HG03432 (cell line): ENCODE data around the gene PEX11B.
A peak's percentile ranks its signal among the peaks of the same experiment; 100 is the strongest.
"Not testable (repeated sequence)": the region's sequence is repeated elsewhere in the genome, so short reads cannot be mapped to it uniquely, and the experiment has no call there.

Experiments
- ATAC-seq: cut with Tn5 transposase; IDR thresholded peaks from one replicate; pipeline ENCODE4 v1.9.1; 2021; ENCODE audit warnings: mild to moderate bottlenecking, moderate library complexity; ENCODE audit not compliant: unreplicated experiment

Gene PEX11B

GRCh38 chr1:145953861-145954260 lies 35.3 kb upstream of the PEX11B start:
- no peak for ATAC-seq

- no peak for ATAC-seq
Measured at GRCh38 chr1:145952903-145953302, 34.4 kb upstream of the PEX11B start.

- no peak for ATAC-seq
Measured at GRCh38 chr1:145951526-145951925, 33.0 kb upstream of the PEX11B start.

GRCh38 chr1:145949219-145949618 lies 30.7 kb upstream of the PEX11B start:
- no peak for ATAC-seq

- no peak for ATAC-seq
Measured at GRCh38 chr1:145947551-145947950, 29.0 kb upstream of the PEX11B start.

- ATAC-seq: no peak
Measured at GRCh38 chr1:145946477-145946986, 28.0 kb upstream of the PEX11B start.

- no peak for ATAC-seq
Measured at GRCh38 chr1:145944532-145944931, 26.0 kb upstream of the PEX11B start.

GRCh38 chr1:145942871-145943270 lies 24.4 kb upstream of the PEX11B start:
- no peak for ATAC-seq

GRCh38 chr1:145942405-145942804 lies 23.9 kb upstream of the PEX11B start:
- no peak for ATAC-seq

- ATAC-seq: no peak
Measured at GRCh38 chr1:145937436-145937835, 18.9 kb upstream of the PEX11B start.

- ATAC-seq: no peak
Measured at GRCh38 chr1:145936247-145936646, 17.7 kb upstream of the PEX11B start.

GRCh38 chr1:145935708-145936107 lies 17.2 kb upstream of the PEX11B start:
- no peak for ATAC-seq

- ATAC-seq: not testable (repeated sequence)
Measured at GRCh38 chr1:145932522-145933009, 14.0 kb upstream of the PEX11B start.

GRCh38 chr1:145927916-145928643 lies 9.6 kb upstream of the PEX11B start:
- ATAC-seq: no peak

GRCh38 chr1:145927063-145927886 lies 8.8 kb upstream of the PEX11B start, which contains the start of gene RBM8A:
RBM8A (minus strand) TSS chr1:145927484; CDS start chr1:145927426, 58 bp downstream.
- ATAC-seq: peak; percentile 94

- peak; percentile 8 for ATAC-seq
Measured at GRCh38 chr1:145926686-145927062, 8.2 kb upstream of the PEX11B start.

- ATAC-seq: no peak
Measured at GRCh38 chr1:145922266-145922665, 3.7 kb upstream of the PEX11B start.

GRCh38 chr1:145920297-145920696 lies 1.8 kb upstream of the PEX11B start:
- ATAC-seq: not testable (repeated sequence)

GRCh38 chr1:145918992-145919939 lies 749 bp upstream of the PEX11B start:
- ATAC-seq: peak; percentile 84

GRCh38 chr1:145917595-145917994 lies 922 bp downstream of the PEX11B start:
- ATAC-seq: no peak

- no peak for ATAC-seq
Measured at GRCh38 chr1:145916745-145917144, 1.8 kb downstream of the PEX11B start.
